K562 (cell line): ENCODE data around the gene RAI2. TPM values are rescaled to one million over a fixed set of nuclear protein-coding genes. Genes with fewer than 3 reads are reported as not detected.

Experiments used
- ATAC-seq: fragments of 200-7000 bp; cut with Tn5 transposase; 3 replicates; pipeline ENCODE4 v1.9.1; 2020; ENCODE audit warnings: moderate library complexity
- BruUV-seq: library from RNA; stranded (reverse); fragments of 400-500 nt; replicated peaks from 2 replicates; lab custom pipeline; 2021; lab: Mats Ljungman, UMichigan
- CTCF ChIA-PET: fragments of 300-600 bp; formaldehyde crosslinking; extraction: SDS; loops from one replicate; lab custom pipeline; 2021; ENCODE audit warnings: low intra/inter-chr PET ratio; lab: Yijun Ruan, JAX
- POLR2A ChIA-PET: fragments of 300-600, 350-650 bp; sonication (Branson Sonifier 250); formaldehyde crosslinking; extraction: SDS; loops from one replicate; lab custom pipeline; 2021; ENCODE audit warnings: antibody characterized with exemption, inconsistent platforms; lab: Yijun Ruan, JAX
- DNase-seq, 4 experiments: peaks; one replicate each; pipeline versions ENCODE4 v3.0.0 to v3.0.0-alpha.2; 2011 to 2018; ENCODE audit warnings: low spot score in 3 of 4, mixed read lengths in 3 of 4; ENCODE audit errors: extremely low read depth in 1 of 4
- FAIRE-seq: peaks from 2 replicates; lab custom pipeline; 2011; peaks lifted over from hg19 to GRCh38; lab: Jason Lieb, UNC
- H2AFZ ChIP-seq: 2 replicates; pipeline ENCODE4 v1.6.0; 2011; ENCODE audit warnings: low read depth, low read length, control low read depth, inconsistent platforms
- H3K27ac ChIP-seq: fragments of 200-600 bp; 3 replicates; pipeline ENCODE4 v1.8.0; 2011; ENCODE audit warnings: low read depth, mild to moderate bottlenecking, control low read depth, inconsistent platforms, low read length, moderate library complexity, mixed read lengths; ENCODE audit errors: extremely low read depth
- H3K27me3 ChIP-seq, 2 experiments: fragments of 300-600 bp in 1 of 2; 2 replicates in 1 of 2; 3 replicates in 1 of 2; pipeline versions ENCODE4 v1.6.0 to v1.8.0; 2011; ENCODE audit warnings: inconsistent platforms in 2 of 2, low read length in 2 of 2, mild to moderate bottlenecking in 1 of 2, mixed read lengths in 1 of 2, moderate library complexity in 1 of 2; ENCODE audit not compliant: control insufficient read depth in 2 of 2, insufficient read depth in 2 of 2
- H3K36me3 ChIP-seq: fragments of 300-600 bp; 3 replicates; pipeline ENCODE4 v1.8.0; 2011; ENCODE audit warnings: mild to moderate bottlenecking, low read length, inconsistent platforms; ENCODE audit not compliant: control insufficient read depth, insufficient read depth
- H3K4me1 ChIP-seq, 2 experiments: fragments of 200-600 bp in 1 of 2; replicated peaks in 1 of 2; 2 replicates in 1 of 2; 3 replicates in 1 of 2; pipeline versions ENCODE4 v1.5.1 to v1.8.0; 2011; ENCODE audit warnings: inconsistent platforms in 2 of 2, low read length in 2 of 2, mild to moderate bottlenecking in 1 of 2, mixed read lengths in 1 of 2, moderate library complexity in 1 of 2; ENCODE audit not compliant: control insufficient read depth in 2 of 2, insufficient read depth in 2 of 2
- H3K4me2 ChIP-seq: 2 replicates; pipeline ENCODE4 v1.6.1; 2011; ENCODE audit warnings: low read length, control low read depth, inconsistent platforms, mixed read lengths; ENCODE audit not compliant: insufficient read depth
- H3K4me3 ChIP-seq: fragments of 200-600 bp; sonication (generic), shearing (Covaris generic); 2 replicates; pipeline ENCODE4 v1.5.1; 2016; ENCODE audit warnings: control low read depth, inconsistent platforms
- H3K79me2 ChIP-seq: fragments of 200-600 bp; 3 replicates; pipeline ENCODE4 v1.8.0; 2011; ENCODE audit warnings: low read length, inconsistent platforms; ENCODE audit not compliant: control insufficient read depth, insufficient read depth
- H3K9ac ChIP-seq, 2 experiments: 2 replicates each; pipeline versions ENCODE4 v1.6.0 to v1.6.1; 2011; ENCODE audit warnings: low read depth in 2 of 2, low read length in 2 of 2, control low read depth in 1 of 2, inconsistent platforms in 1 of 2, mild to moderate bottlenecking in 1 of 2, mixed read lengths in 1 of 2; ENCODE audit not compliant: insufficient read depth in 1 of 2
- H3K9me1 ChIP-seq: one replicate; pipeline ENCODE4 v1.6.0; 2011; ENCODE audit warnings: inconsistent platforms, mild to moderate bottlenecking, low read length, moderate library complexity; ENCODE audit not compliant: control insufficient read depth, insufficient read depth
- H3K9me3 ChIP-seq: replicated peaks from 2 replicates; pipeline ENCODE4 v1.5.1; 2011; ENCODE audit warnings: low read depth, low read length, inconsistent platforms; ENCODE audit not compliant: control insufficient read depth, insufficient read depth
- H4K20me1 ChIP-seq: replicated peaks from 2 replicates; pipeline ENCODE4 v1.6.1; 2011; ENCODE audit warnings: low read length, inconsistent platforms, mixed read lengths; ENCODE audit not compliant: control insufficient read depth, insufficient read depth
- BDP1 ChIP-seq: IDR thresholded peaks from 3 replicates; pipeline ENCODE4 v1.6.1; 2011; ENCODE audit not compliant: insufficient read length, insufficient read depth
- C11orf30 ChIP-seq: fragments of 450-650 bp; IDR thresholded peaks from 2 replicates; pipeline ENCODE4 v1.6.1; 2016; ENCODE audit warnings: low read depth, mild to moderate bottlenecking
- CLOCK ChIP-seq: fragments of 250-450 bp; sonication (Bioruptor Pico); IDR thresholded peaks from 2 replicates; pipeline ENCODE4 v1.4.0; 2020; ENCODE audit warnings: mild to moderate bottlenecking, moderate library complexity, borderline replicate concordance
- CSDE1 ChIP-seq, 2 experiments: fragments of 450-650 bp; IDR thresholded peaks; 2 replicates each; pipeline ENCODE4 v1.6.1; 2016; ENCODE audit warnings: mild to moderate bottlenecking in 1 of 2
- ESRRA ChIP-seq: fragments of 450-650 bp; IDR thresholded peaks from 2 replicates; pipeline ENCODE4 v1.6.1; 2014; ENCODE audit warnings: low read depth, mild to moderate bottlenecking, moderate library complexity, borderline replicate concordance
- FOXJ3 ChIP-seq: sonication (generic); formaldehyde crosslinking; IDR thresholded peaks from 2 replicates; pipeline ENCODE4 v1.4.0; 2020; ENCODE audit warnings: mild to moderate bottlenecking, missing genetic modification reagents
- HNRNPK ChIP-seq: fragments of 200-400 bp; formaldehyde crosslinking; IDR thresholded peaks from one replicate; pipeline ENCODE4 v1.6.1; 2018; ENCODE audit warnings: mild to moderate bottlenecking, low read depth, low read length; ENCODE audit not compliant: poor library complexity, severe bottlenecking
- KAT7 ChIP-seq: sonication (generic); formaldehyde crosslinking; IDR thresholded peaks from 2 replicates; pipeline ENCODE4 v1.8.0; 2022; ENCODE audit warnings: missing genetic modification reagents, mild to moderate bottlenecking, borderline replicate concordance
- L3MBTL2 ChIP-seq: fragments of 450-650 bp; IDR thresholded peaks from 2 replicates; pipeline ENCODE4 v1.6.1; 2016; ENCODE audit warnings: mild to moderate bottlenecking, moderate library complexity
- MYNN ChIP-seq, 2 experiments: sonication (generic); formaldehyde crosslinking in 1 of 2; IDR thresholded peaks; 2 replicates each; pipeline versions ENCODE4 v1.5.0 to v1.6.1; 2016 to 2020; ENCODE audit warnings: antibody characterized with exemption in 1 of 2, missing genetic modification reagents in 1 of 2
- NFATC3 ChIP-seq: fragments of 450-650 bp; IDR thresholded peaks from 2 replicates; pipeline ENCODE4 v1.6.1; 2017; ENCODE audit warnings: mild to moderate bottlenecking
- PURB ChIP-seq: sonication (generic); formaldehyde crosslinking; IDR thresholded peaks from 2 replicates; pipeline ENCODE4 v1.9.0; 2021; ENCODE audit warnings: low read depth, mild to moderate bottlenecking, missing genetic modification reagents
- RBM15 ChIP-seq: fragments of 200-400 bp; formaldehyde crosslinking; IDR thresholded peaks from 2 replicates; pipeline ENCODE4 v1.6.1; 2018; ENCODE audit warnings: mild to moderate bottlenecking, low read length, moderate library complexity; ENCODE audit not compliant: insufficient read depth
- SMARCE1 ChIP-seq: fragments of 450-650 bp; IDR thresholded peaks from 2 replicates; pipeline ENCODE4 v1.7.1; 2016; ENCODE audit warnings: mild to moderate bottlenecking
- THAP12 ChIP-seq: fragments of 250-450 bp; sonication (Bioruptor Pico); IDR thresholded peaks from 2 replicates; pipeline ENCODE4 v1.9.0; 2021; ENCODE audit warnings: mild to moderate bottlenecking, inconsistent platforms
- ZBTB2 ChIP-seq: fragments of 450-650 bp; IDR thresholded peaks from 2 replicates; pipeline ENCODE4 v1.6.1; 2016; ENCODE audit warnings: antibody characterized with exemption
- WGBS: fragments of 100-300 bp; shearing (Covaris generic); methylation state at CpG from one replicate; pipeline ENCODE4 v1.1.6; 2016; ENCODE audit warnings: low coverage, mixed read lengths; ENCODE audit not compliant: insufficient coverage; ENCODE audit errors: missing lambda C conversion rate; 5-methylcytosine and 5-hydroxymethylcytosine counted together
- in situ Hi-C: fragments of 300-500 bp; cut with MboI; formaldehyde crosslinking; loops from 4 replicates; pipeline ENCODE4 v1.15.0; 2018; ENCODE audit warnings: inconsistent platforms, mixed read lengths
- intact Hi-C: fragments of 100-400 bp; cut with micrococcal nuclease; formaldehyde crosslinking; loops from 2 replicates; pipeline ENCODE4 v1.14.2; 2022
- polyA plus RNA-seq, 8 experiments: library from polyadenylated mRNA; depleted of rRNA in 4 of 8; stranded (reverse) in 5 of 8; unstranded in 3 of 8; fragments of >200 nt; fragmentation: Nextera tagmentation in 2 of 8; fragmentation: Illumina TruSeq in 1 of 8; extraction: Ambion mirVana in 2 of 8; extraction: Trizol in 1 of 8; gene quantifications; 2 replicates each; pipeline versions ENCODE4 v1.2.1 to v1.2.3, GENCODE V29; 2011 to 2014; ENCODE audit warnings: inconsistent platforms in 1 of 8, missing spikeins in 1 of 8
- total RNA-seq, 7 experiments: library from RNA; depleted of rRNA in 6 of 7; stranded (reverse); fragments of >200 nt in 6 of 7; fragmentation: Illumina TruSeq in 2 of 7; extraction: Trizol in 2 of 7; gene quantifications; 2 replicates each; pipeline versions ENCODE4 v1.2.1 to v1.2.3, GENCODE V29; 2011 to 2021; ENCODE audit warnings: low replicate concordance in 1 of 7

RAI2 gene
- total and polyA plus RNA-seq, 9 of the 15 experiments (the other 6 are each of a cell fraction or from before 2014, with no cell fraction given), result not detected

GRCh38 chrX:17809984-17810383 is 51.1 kb downstream of the RAI2 start (continued):
- TF ChIP-seq ESRRA (no peak), RBM15 (no peak), L3MBTL2 (no peak)

GRCh38 chrX:17809273-17809672 is 51.8 kb downstream of the RAI2 start:
- DNase-seq (no peak), FAIRE-seq (no peak), ATAC-seq (no peak)
- Histone ChIP-seq H3K9ac (no peak overlapping the region), H3K79me2 (no peaks in the 10 kb centered on the region), H3K27ac (no peak overlapping the region), H3K27me3 (0 out of 5 replicates have a peak, but pooled peaks cover 0 to 6% of the 10 kb centered on the region in 2 experiments), H4K20me1 (no peaks in the 10 kb centered on the region), H3K4me1 (no peaks in the 10 kb centered on the region), H3K4me2 (no peak overlapping the region), H3K9me3 (no peaks in the 10 kb centered on the region), H2AFZ (no peak overlapping the region), H3K9me1 (no peaks in the 10 kb centered on the region), H3K4me3 (no peak overlapping the region), H3K36me3 (no peaks in the 10 kb centered on the region)
- ChIA-PET POLR2A (no interaction called here), CTCF (no interaction called here)
- intact Hi-C loops, result no loop called here
- 2% methylated on average over 4 of the region's 4 CpGs for WGBS
- BruUV-seq, result no TSS peak
- in situ Hi-C loops, result no loop called here
- TF ChIP-seq THAP12 (no peak), SMARCE1 (no peak), KAT7 (CRISPR knock-in tag) (no peak), PURB (CRISPR knock-in tag) (no peak), NFATC3 (no peak), ZBTB2 (no peak), CSDE1 (IDR thresholded peaks at IDR 0.05) (no peak), MYNN (IDR thresholded peaks at IDR 0.05) (no peak), MYNN (CRISPR knock-in tag; IDR thresholded peaks at IDR 0.05) (no peak), BDP1 (no peak), HNRNPK (no peak), CLOCK (CRISPR knock-in tag) (no peak), C11orf30 (no peak), FOXJ3 (CRISPR knock-in tag) (no peak)
